Lower lobe of right lung (tissue), 2 donors: ENCODE results near the gene MPL. TPM values are rescaled to one million over a fixed set of nuclear protein-coding genes. Genes with fewer than 3 reads are reported as not detected.

Source experiments
- ATAC-seq, 2 donors: fragments of 200-7000 bp; cut with Tn5 transposase; one replicate each; pipeline ENCODE4 v1.9.1; 2020 to 2022; ENCODE audit warnings: mild to moderate bottlenecking in 2 of 2, moderate library complexity in 2 of 2
- DNase-seq: peaks from one replicate; pipeline ENCODE4 v3.0.0-alpha.2; 2020
- H3K27ac ChIP-seq: fragments of 200-600 bp; one replicate; pipeline ENCODE4 v1.8.0; 2022
- H3K27me3 ChIP-seq: fragments of 200-600 bp; one replicate; pipeline ENCODE4 v1.8.0; 2022; ENCODE audit warnings: low read depth
- H3K36me3 ChIP-seq: fragments of 200-600 bp; one replicate; pipeline ENCODE4 v1.8.0; 2022; ENCODE audit warnings: mild to moderate bottlenecking
- H3K4me1 ChIP-seq: fragments of 200-600 bp; one replicate; pipeline ENCODE4 v1.8.0; 2022
- H3K4me3 ChIP-seq: fragments of 200-600 bp; one replicate; pipeline ENCODE4 v1.8.0; 2022; ENCODE audit warnings: mild to moderate bottlenecking
- H3K9me3 ChIP-seq: fragments of 200-600 bp; one replicate; pipeline ENCODE4 v1.8.0; 2022
- CTCF ChIP-seq: fragments of 200-600 bp; IDR thresholded peaks from one replicate; pipeline ENCODE4 v1.8.0; 2022; ENCODE audit warnings: antibody characterized with exemption, mild to moderate bottlenecking
- intact Hi-C: fragments of 100-400 bp; cut with DNase I; formaldehyde crosslinking; loops from one replicate; pipeline ENCODE4 v1.11.0; 2022
- total RNA-seq: library from RNA; stranded (reverse); fragmentation: NEBNext Ultra II Directional; extraction: Animal tissue kit (Norgen Biotek cat#: 25700); gene quantifications from one replicate; pipeline ENCODE4 v1.2.1, GENCODE V29; 2021
- donor health status: DM: no; HTN: yes; CAD: no; lungs with severe emphysema.

Gene MPL
- total RNA-seq, 1 donor from 2014 or later = 0.65 TPM

DNA sequence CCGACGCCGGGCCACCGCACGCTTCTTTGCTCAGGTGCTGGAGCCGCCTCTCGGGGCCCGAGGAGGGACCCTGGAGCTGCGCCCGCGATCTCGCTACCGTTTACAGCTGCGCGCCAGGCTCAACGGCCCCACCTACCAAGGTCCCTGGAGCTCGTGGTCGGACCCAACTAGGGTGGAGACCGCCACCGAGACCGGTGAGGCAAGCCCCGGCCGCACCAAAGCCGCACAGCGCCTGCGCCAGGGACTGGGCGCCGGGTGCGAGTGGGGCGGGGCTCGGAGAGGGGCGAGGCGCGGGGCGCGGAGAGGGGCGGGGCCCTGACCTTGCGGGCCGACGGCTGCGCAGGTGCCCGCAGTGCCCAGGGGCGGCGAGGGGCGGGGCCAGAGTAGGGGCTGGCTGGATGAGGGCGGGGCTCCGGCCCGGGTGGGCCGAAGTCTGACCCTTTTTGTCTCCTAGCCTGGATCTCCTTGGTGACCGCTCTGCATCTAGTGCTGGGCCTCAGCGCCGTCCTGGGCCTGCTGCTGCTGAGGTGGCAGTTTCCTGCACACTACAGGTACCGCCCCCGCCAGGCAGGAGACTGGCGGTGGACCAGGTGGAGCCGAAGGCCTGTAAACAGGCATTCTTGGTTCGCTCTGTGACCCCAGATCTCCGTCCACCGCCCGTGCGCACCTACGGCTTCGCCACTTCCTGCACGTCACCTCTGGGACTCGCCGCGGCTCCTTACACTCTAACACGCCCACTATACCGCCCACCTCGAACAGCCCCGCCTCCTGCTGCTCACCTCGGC, 11.4 kb downstream of the MPL start:
- ATAC-seq = peak; percentile 98
- peak overlapping the region; percentile 88 for H3K27ac ChIP-seq
- H3K36me3 ChIP-seq = no peaks in the 10 kb centered on the region
- TF ChIP-seq CTCF = no peak
- intact Hi-C loops = no loop called here
- peak overlapping the region; percentile 62 for H3K4me3 ChIP-seq
- peak; percentile 94 for DNase-seq
- H3K9me3 ChIP-seq = no peaks in the 10 kb centered on the region
- H3K4me1 ChIP-seq = peaks cover 22% of the 10 kb centered on the region
- no peaks in the 10 kb centered on the region for H3K27me3 ChIP-seq

- Histone ChIP-seq H3K9me3 (no peaks in the 10 kb centered on the region), H3K4me3 (peak overlapping the region; percentile 62), H3K27ac (peak overlapping the region; percentile 88), H3K27me3 (no peaks in the 10 kb centered on the region), H3K4me1 (peaks cover 16% of the 10 kb centered on the region), H3K36me3 (no peaks in the 10 kb centered on the region)
- TF ChIP-seq CTCF = no peak
- DNase-seq = no peak
- intact Hi-C loops = loop anchor here (10.0 kb wide), 1 partner anchor 115 kb away; no protein-coding TSS in a partner anchor
- ATAC-seq = no peak
These were observed 12.1 kb downstream of the MPL start for GRCh38 chr1:43349594-43350306.

DNA sequence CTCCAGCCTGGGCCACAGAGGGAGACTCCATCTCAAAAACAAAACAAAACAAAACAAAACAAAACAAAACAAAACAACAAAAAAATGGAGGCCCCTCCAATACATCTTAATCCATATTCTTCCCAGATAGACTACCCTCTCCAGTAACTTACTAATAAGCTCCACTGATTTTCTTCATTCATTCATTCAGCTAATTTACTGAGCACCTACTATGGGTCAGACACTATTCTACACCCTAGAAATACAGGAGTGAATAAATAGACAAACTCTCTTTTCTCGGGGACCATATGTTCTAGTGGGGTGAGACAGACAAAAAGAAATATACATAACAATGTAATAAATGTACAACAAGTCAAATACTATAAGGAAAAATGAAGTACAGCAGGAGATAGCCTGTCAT, 13.4 kb downstream of the MPL start:
- Histone ChIP-seq H3K36me3 (no peaks in the 10 kb centered on the region), H3K9me3 (no peaks in the 10 kb centered on the region), H3K27ac (no peak overlapping the region), H3K4me3 (no peak overlapping the region), H3K4me1 (peaks cover 13% of the 10 kb centered on the region), H3K27me3 (no peaks in the 10 kb centered on the region)
- intact Hi-C loops = loop anchor here (10.0 kb wide), 1 partner anchor 116 kb away; no protein-coding TSS in a partner anchor
- no peak for TF ChIP-seq CTCF
- ATAC-seq = no peak
- DNase-seq = no peak

DNA sequence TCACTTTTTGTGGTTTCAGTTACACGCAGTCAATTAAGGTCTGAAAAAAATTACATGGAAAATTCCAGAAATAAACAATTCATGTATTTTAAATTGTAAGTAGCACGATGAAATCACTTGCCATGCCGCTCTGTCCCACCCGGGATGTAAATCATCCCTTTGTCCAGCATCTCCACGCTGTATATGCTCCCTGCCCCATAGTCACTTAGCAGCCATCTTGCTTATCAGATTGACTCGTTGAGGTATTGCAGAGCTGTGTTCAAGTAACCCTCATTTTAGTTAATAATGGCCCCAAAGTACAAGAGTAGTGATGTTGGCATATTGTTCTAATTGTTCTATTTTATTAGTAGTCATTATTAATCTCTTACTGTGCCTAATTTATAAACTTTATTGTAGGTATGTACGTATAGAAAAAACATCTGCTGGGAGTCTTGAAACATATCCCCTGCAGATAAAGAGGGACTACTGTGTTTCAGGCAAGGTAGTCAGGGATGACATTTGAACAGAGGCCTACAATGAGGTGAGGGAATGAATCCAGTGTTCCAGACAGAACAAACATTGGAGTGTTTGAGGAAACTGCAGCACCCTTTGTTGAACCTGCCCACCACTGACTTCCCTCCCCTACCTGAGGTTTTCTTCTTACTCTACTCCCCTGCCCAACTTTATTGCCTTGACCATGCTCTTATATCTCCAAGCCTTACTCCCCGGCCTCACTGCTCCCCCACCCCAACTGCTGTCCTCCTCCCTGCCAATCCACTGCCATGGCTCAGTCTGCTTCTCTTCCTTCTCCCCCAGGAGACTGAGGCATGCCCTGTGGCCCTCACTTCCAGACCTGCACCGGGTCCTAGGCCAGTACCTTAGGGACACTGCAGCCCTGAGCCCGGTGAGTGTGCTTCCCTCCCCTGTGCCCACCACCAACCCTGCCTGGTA, 14.1 kb downstream of the MPL start:
- H3K36me3 ChIP-seq = no peaks in the 10 kb centered on the region
- peaks cover 13% of the 10 kb centered on the region for H3K4me1 ChIP-seq
- no peak overlapping the region for H3K4me3 ChIP-seq
- DNase-seq = no peak
- H3K9me3 ChIP-seq = no peaks in the 10 kb centered on the region
- no peak overlapping the region for H3K27ac ChIP-seq
- intact Hi-C loops = loop anchor here (10.0 kb wide), 1 partner anchor 117 kb away; no protein-coding TSS in a partner anchor
- no peak for ATAC-seq
- no peaks in the 10 kb centered on the region for H3K27me3 ChIP-seq
- no peak for TF ChIP-seq CTCF

DNA sequence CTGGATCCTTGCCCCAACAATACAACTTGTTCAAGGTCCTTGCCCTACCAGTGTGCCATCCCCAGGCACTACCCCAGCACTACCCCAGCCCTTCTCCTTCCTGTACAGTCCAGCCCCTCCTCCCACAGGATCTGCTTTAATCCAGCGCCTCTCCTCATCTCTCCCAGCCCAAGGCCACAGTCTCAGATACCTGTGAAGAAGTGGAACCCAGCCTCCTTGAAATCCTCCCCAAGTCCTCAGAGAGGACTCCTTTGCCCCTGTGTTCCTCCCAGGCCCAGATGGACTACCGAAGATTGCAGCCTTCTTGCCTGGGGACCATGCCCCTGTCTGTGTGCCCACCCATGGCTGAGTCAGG, 14.7 kb downstream of the MPL start:
- H3K27ac ChIP-seq = no peak overlapping the region
- H3K36me3 ChIP-seq = no peaks in the 10 kb centered on the region
- H3K4me1 ChIP-seq = peaks cover 14% of the 10 kb centered on the region
- H3K27me3 ChIP-seq = no peaks in the 10 kb centered on the region
- ATAC-seq (no peak), DNase-seq (no peak)
- intact Hi-C loops = loop anchor here (10.0 kb wide), 1 partner anchor 118 kb away; no protein-coding TSS in a partner anchor
- no peak overlapping the region for H3K4me3 ChIP-seq
- TF ChIP-seq CTCF = no peak
- H3K9me3 ChIP-seq = no peaks in the 10 kb centered on the region
